Kidney (tissue), 14 donors: ENCODE results near the gene SMCO4. TPM values are rescaled to one million over a fixed set of nuclear protein-coding genes. Genes with fewer than 3 reads are reported as not detected.

ENCODE experiments used
- DNase-seq, 5 donors: peaks; one replicate each; pipeline ENCODE4 v3.0.0-alpha.2; 2013 to 2020
- FAIRE-seq: peaks from 2 replicates; lab custom pipeline; 2012; peaks lifted over from hg19 to GRCh38; lab: Jason Lieb, UNC
- H3K27ac ChIP-seq, 2 donors: one replicate each; pipeline ENCODE4 v1.7.0; 2013; ENCODE audit warnings: low read depth in 2 of 2, low read length in 2 of 2, inconsistent platforms in 1 of 2
- H3K27me3 ChIP-seq: one replicate; pipeline ENCODE4 v1.7.1; 2013; ENCODE audit warnings: low read length, inconsistent platforms; ENCODE audit not compliant: control insufficient read depth, insufficient read depth
- H3K36me3 ChIP-seq, 3 donors: one replicate each; pipeline versions ENCODE4 v1.7.0 to v1.7.1; 2013; ENCODE audit warnings: low read length in 3 of 3, control low read depth in 1 of 3, inconsistent platforms in 1 of 3; ENCODE audit not compliant: insufficient read depth in 3 of 3, control insufficient read depth in 2 of 3
- H3K4me1 ChIP-seq, 3 donors: one replicate each; pipeline versions ENCODE4 v1.7.0 to v1.7.1; 2013; ENCODE audit warnings: low read length in 3 of 3, inconsistent platforms in 1 of 3, low read depth in 1 of 3; ENCODE audit not compliant: control insufficient read depth in 2 of 3, insufficient read depth in 2 of 3
- H3K4me3 ChIP-seq, 3 donors: one replicate each; pipeline versions ENCODE4 v1.7.0 to v1.8.1; 2013; ENCODE audit warnings: low read length in 3 of 3, control low read depth in 1 of 3, inconsistent platforms in 1 of 3
- H3K9ac ChIP-seq, 3 donors: one replicate each; pipeline versions ENCODE4 v1.7.0 to v1.7.1; 2013; ENCODE audit warnings: low read length in 3 of 3, control low read depth in 1 of 3, inconsistent platforms in 1 of 3
- H3K9me3 ChIP-seq, 3 donors: one replicate each; pipeline versions ENCODE4 v1.7.0 to v1.7.1; 2013; ENCODE audit warnings: low read length in 3 of 3, control low read depth in 1 of 3, inconsistent platforms in 1 of 3; ENCODE audit not compliant: control insufficient read depth in 2 of 3, insufficient read depth in 1 of 3
- intact Hi-C: fragments of 100-400 bp; cut with DNase I; formaldehyde crosslinking; loops from one replicate; pipeline ENCODE4 v1.11.1; 2022
- polyA plus RNA-seq: library from polyadenylated mRNA; stranded (reverse); fragments of 350-450 nt; fragmentation: Illumina TruSeq; extraction: RNeasy Lipid Tissue Mini Kit (QIAGEN cat#74804); gene quantifications from one replicate; pipeline ENCODE4 v1.2.3, GENCODE V29; 2014; ENCODE audit warnings: low read depth, low replicate concordance; ENCODE audit not compliant: insufficient read depth
- total RNA-seq: library from RNA; stranded (reverse); fragmentation: NEBNext Ultra II Directional; extraction: Animal tissue kit (Norgen Biotek cat#: 25700); gene quantifications from one replicate; pipeline ENCODE4 v1.2.1, GENCODE V29; 2021
- TF ChIP-seq, protein P1 (sequence below): IDR thresholded peaks from 3 replicates; pipeline ENCODE4 v1.5.1; 2012; ENCODE audit warnings: mild to moderate bottlenecking, moderate library complexity, borderline replicate concordance; ENCODE audit not compliant: insufficient read depth; ENCODE audit errors: extremely low read depth
- donor health status: control.
- donor health status: control.
- donor health status: control.
- donor health status: control.
- donor health status: control.
- donor health status: DM: yes; HTN: yes; CAD: no.
- donor health status: Normal renal cell carcinoma (clear cell type).

Gene SMCO4
- total and polyA plus RNA-seq, 2 donors from 2014 or later, result 33.0 to 102 TPM

DNA sequence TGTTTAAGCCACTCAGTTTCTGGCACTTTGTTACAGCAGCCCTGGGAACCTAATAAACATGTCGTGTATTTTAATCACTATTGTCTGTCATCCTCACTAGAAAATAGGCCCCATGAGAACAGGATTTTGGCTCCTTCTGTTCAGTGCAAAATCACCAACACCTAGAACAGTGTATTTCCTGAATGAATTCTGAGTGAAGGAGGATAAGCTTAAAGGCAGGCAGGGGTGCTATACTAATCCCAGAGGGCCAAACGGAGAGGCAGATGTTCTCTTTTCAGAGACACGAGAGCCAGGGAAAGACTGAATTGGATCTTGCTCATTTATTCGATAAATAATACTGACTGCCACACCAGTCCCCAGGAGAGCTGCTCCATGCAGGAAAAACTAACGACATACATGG, 10.4 kb downstream of the SMCO4 start:
- H3K27me3 ChIP-seq, result no peaks in the 10 kb centered on the region
- H3K9ac ChIP-seq, result no peak overlapping the region
- peaks cover 0 to 18% (median 0%) of the 10 kb centered on the region in 3 donors for H3K4me1 ChIP-seq
- DNase-seq, result no peak
- TF ChIP-seq, protein P1, sequence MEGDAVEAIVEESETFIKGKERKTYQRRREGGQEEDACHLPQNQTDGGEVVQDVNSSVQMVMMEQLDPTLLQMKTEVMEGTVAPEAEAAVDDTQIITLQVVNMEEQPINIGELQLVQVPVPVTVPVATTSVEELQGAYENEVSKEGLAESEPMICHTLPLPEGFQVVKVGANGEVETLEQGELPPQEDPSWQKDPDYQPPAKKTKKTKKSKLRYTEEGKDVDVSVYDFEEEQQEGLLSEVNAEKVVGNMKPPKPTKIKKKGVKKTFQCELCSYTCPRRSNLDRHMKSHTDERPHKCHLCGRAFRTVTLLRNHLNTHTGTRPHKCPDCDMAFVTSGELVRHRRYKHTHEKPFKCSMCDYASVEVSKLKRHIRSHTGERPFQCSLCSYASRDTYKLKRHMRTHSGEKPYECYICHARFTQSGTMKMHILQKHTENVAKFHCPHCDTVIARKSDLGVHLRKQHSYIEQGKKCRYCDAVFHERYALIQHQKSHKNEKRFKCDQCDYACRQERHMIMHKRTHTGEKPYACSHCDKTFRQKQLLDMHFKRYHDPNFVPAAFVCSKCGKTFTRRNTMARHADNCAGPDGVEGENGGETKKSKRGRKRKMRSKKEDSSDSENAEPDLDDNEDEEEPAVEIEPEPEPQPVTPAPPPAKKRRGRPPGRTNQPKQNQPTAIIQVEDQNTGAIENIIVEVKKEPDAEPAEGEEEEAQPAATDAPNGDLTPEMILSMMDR, result no peak
- intact Hi-C loops, result no loop called here
- no peak overlapping the region for H3K27ac ChIP-seq
- no peaks in the 10 kb centered on the region for H3K9me3 ChIP-seq
- FAIRE-seq, result no peak
- H3K4me3 ChIP-seq, result no peak overlapping the region
- no peaks in the 10 kb centered on the region for H3K36me3 ChIP-seq

DNA sequence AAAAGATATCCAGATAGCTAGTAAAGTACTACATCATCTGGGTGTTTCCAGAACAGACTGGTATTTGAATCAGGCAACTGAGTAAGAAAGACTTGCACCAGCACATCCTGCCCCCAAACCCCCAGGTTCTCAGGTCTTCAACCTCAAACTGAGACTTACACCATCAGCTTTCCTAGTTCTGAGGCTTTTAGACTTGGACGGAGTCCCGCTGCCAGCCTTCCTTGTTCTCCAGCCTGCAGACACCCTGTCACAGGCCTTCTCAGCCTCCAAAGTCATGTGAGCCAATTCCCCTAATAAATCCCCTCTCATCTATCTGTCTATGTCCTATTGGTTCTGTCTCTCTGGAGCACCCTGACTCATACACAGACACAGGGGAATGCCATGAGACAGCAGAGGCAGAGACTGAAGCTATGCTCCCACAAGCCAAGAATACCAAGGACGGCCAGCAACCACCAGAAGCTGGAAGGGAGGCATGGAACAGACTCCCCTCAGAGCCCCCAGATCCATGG, 10.9 kb downstream of the SMCO4 start:
- TF ChIP-seq, protein P1, result no peak
- no peaks in the 10 kb centered on the region for H3K9me3 ChIP-seq
- no peak overlapping the region for H3K4me3 ChIP-seq
- FAIRE-seq, result no peak
- intact Hi-C loops, result no loop called here
- DNase-seq, result no peak
- no peak overlapping the region for H3K27ac ChIP-seq
- no peak overlapping the region for H3K9ac ChIP-seq
- H3K4me1 ChIP-seq, result peaks cover 0 to 16% (median 0%) of the 10 kb centered on the region in 3 donors
- H3K27me3 ChIP-seq, result no peaks in the 10 kb centered on the region
- no peaks in the 10 kb centered on the region for H3K36me3 ChIP-seq

DNA sequence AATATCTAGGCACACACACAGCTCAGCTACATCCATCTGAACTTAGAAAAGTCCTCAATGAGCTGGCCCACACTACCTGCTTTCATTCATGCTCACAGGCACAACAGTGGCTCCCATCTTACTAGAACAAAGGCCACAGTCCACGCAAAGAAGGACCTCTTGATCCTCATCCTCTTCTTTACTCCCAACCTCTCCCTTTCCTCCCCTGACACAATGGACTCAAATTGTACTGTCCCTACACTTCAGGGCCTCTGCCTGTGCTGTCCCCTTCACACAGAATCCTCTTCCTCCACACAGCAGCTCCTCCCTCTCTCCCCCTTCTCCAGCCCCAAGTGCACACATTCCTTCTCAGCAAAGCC, 12.7 kb downstream of the SMCO4 start:
- no peaks in the 10 kb centered on the region for H3K9me3 ChIP-seq
- no peaks in the 10 kb centered on the region for H3K36me3 ChIP-seq
- H3K27ac ChIP-seq, result no peak overlapping the region
- intact Hi-C loops, result no loop called here
- H3K4me1 ChIP-seq, result peaks cover 0 to 13% (median 0%) of the 10 kb centered on the region in 3 donors
- H3K27me3 ChIP-seq, result no peaks in the 10 kb centered on the region
- H3K9ac ChIP-seq, result no peak overlapping the region
- no peak overlapping the region for H3K4me3 ChIP-seq
- TF ChIP-seq, protein P1, result no peak
- DNase-seq (no peak), FAIRE-seq (no peak)
